DMS79 treated with DMSO at 0.1 percent for 48 hours (cell line): ENCODE results near the gene ATP13A1.
"Not testable (repeated sequence)": the region's sequence is repeated elsewhere in the genome, so short reads cannot be mapped to it uniquely, and the experiment has no call there.

ENCODE experiments used
- DNase-seq: peaks from one replicate; lab custom pipeline; 2025; lab: John Stamatoyannopoulos, UW

ATP13A1 gene

GRCh38 chr19:19619181-19619848, 44.2 kb downstream of the ATP13A1 start:
- no peak for DNase-seq

- DNase-seq = peak; percentile 99
Observed at GRCh38 chr19:19618219-19619051, 45.0 kb downstream of the ATP13A1 start, which contains the start of gene PBX4. Gene PBX4 (minus strand): TSS chr19:19618687. CDS start chr19:19618629, 58 bp downstream.

- DNase-seq = no peak
Observed at GRCh38 chr19:19615086-19615485, 48.4 kb downstream of the ATP13A1 start.

- DNase-seq = no peak
Observed at GRCh38 chr19:19613506-19613905, 50.0 kb downstream of the ATP13A1 start.

DNA sequence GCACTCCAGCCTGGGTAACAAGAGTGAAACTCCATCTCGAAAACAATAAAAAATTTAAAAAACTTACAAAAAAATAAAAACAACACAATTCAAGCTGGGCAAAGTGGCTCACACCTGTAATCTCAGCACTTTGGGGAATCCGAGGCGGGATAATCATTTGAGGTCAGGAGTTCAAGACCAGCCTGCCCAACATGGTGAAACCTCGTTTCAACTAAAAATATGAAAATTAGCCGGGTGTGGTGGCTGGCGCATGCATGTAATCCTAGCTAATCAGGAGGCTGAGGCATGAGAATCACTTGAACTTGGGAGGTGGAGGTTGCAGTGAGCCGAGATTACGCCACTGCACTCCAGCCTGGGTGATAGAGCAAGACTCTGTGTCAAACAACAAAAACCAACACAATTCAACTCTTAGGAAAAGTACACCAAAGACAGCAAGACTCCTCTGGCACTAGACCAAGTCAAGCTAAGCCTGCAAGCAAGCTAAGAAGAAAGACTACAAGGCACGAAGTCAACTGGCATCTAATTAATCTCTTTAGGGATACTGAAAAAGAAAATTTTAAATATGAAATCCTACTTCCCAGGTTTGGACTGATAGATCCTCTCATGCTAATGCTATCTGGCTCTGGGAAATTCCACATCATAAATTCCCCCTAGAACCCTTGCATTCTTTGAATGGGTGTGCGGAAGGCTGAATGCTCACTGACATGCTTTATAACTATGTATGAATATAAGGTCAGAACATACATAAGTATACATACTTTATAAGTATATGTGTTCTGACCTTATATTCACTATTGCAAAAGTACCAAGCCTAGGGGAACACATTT, 52.9 kb downstream of the ATP13A1 start:
- no peak for DNase-seq

DNA sequence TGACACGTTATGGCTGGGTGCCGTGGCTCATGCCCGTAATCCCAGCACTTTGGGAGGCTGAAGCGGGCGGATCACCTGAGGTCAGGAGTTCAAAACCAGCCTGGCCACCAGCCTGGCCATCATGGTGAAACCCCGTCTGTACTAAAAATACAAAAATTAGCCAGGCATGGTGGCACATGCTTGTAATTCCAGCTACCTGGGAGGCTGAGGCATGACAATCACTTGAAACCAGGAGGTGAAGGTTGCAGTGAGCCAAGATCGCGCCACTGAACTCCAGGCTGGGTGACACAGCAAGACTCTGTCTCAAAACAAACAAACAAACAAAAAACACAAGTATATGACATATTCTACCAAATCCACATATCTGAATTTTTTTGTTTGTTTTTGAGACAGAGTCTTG, 56.8 kb downstream of the ATP13A1 start:
- DNase-seq = not testable (repeated sequence)

- no peak for DNase-seq
Observed at GRCh38 chr19:19606021-19606420, 57.5 kb downstream of the ATP13A1 start.

- DNase-seq = no peak
Observed at GRCh38 chr19:19602713-19603324, 60.7 kb downstream of the ATP13A1 start.

GRCh38 chr19:19602136-19602712, 61.3 kb downstream of the ATP13A1 start:
- no peak for DNase-seq

GRCh38 chr19:19600793-19601330, 62.6 kb downstream of the ATP13A1 start:
- no peak for DNase-seq

GRCh38 chr19:19598728-19599451, 64.6 kb downstream of the ATP13A1 start:
- not testable (repeated sequence) for DNase-seq

DNA sequence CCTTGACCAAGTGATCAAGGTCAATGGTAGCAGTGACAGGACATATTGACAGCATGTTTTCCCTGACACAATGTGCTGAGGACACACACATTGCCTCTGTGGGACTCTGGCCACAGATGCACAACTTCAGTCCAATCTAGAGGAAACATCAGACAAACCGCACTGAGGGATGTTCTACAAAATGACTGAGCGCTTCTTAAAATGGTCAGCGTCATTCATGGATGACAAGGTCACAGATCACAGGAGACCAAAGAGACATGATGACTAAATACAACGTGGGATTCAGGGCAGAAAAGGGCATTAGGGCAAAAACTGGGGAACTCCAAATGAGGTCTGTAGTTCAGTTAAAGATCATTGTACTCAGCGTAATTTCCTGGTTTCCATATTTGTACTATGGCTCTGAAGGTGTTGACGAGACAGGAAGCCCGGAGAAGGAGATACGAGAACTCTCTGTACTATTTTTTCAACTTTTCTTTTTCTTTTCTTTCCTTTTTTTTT, 65.6 kb downstream of the ATP13A1 start:
- no peak for DNase-seq
